GM19395 (cell line): Measurements from ENCODE around the gene SLC35G2.
"Not testable (repeated sequence)": the region's sequence is repeated elsewhere in the genome, so short reads cannot be mapped to it uniquely, and the experiment has no call there.

Experiments used
- ATAC-seq: cut with Tn5 transposase; IDR thresholded peaks from one replicate; pipeline ENCODE4 v1.9.1; 2021; ENCODE audit warnings: mild to moderate bottlenecking, moderate library complexity; ENCODE audit not compliant: unreplicated experiment

Gene SLC35G2

DNA sequence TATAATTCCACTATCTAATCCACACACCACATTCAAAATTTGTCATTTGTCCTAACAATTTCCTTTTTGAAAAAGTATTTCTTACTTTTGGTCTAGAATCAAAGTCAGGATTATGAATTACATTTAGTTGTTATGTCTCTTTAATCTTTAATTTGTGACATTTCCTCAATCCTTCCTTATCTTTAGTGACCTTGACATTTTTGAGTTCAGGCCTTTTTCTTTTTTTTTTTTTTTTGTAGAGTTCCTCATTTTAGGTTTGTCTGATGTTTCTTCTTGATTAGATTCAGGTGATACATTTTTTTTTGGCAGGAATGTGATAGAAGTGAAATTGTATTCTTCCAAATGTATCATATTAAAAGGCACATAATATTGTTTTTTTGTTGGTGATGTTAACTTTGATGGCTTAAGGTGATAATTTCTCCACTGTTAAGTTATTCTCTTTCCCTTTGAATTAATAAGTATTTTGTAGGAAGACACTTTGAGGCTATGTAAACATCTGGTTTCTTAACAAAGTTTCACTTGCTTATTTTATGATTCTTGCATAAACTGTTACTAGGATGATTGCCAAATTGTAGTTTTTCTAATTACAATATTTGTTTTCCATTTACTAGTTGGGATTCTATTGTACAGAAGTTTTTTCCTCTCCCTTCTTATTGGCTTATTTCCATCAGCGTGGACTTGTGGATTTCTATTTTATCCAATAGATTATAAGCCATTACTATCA is 16.3 kb downstream of the SLC35G2 start:
- ATAC-seq = no peak

GRCh38 chr3:136835813-136836510 is 17.0 kb downstream of the SLC35G2 start:
- ATAC-seq = no peak

DNA sequence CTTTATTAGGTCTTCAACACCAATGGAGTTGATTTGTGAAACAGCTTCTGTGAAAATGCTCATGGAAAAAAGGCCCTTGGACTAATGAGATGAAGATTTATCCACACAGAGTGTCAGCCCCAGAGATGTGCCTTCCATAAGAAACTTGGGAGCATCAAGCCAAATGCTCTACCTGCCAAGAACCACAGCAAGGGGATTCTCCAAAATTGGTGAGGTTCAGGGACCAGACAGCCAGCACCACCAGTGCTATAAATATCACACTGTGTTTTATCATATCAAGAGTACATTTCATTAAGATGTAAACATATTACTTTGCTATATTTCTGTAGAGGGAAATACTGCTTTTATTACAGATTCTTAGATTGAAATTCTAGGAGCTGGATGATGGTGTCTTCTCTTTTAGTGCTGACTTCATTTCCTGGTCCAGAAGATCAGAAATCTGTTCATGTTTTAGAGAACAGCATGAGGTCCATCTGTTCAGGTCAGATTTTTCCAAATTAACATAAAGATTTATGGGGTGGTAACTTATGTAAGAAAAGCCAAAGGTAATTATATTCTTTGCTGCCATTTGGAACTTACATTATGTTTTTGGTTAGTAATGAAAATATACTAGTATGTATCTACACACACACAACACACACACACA is 17.7 kb downstream of the SLC35G2 start:
- ATAC-seq = no peak

- no peak for ATAC-seq
These were observed 20.0 kb downstream of the SLC35G2 start for GRCh38 chr3:136838641-136839555.

- ATAC-seq = no peak
These were observed 20.6 kb downstream of the SLC35G2 start for GRCh38 chr3:136839556-136839931.

DNA sequence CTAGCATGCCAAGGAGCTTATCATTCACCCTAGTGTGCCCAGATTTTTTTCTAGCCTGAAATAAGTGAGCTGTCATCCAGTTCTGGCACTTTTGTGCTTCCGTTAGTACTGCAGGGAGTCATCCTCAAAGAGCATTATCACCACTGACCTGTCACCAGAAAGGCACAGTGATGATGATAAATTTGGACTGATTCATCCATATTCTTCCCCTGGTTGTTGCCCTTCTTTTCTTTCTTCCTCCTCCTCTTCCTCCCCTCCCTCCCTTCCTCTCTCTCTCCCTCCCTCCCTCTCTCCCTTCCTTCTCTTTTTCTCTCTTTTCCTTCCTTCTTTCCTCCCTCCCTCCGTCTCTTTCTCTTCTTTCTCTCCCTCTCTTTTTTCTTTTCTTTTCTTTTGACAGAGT is 21.3 kb downstream of the SLC35G2 start:
- ATAC-seq = no peak

GRCh38 chr3:136842294-136842693 is 23.4 kb downstream of the SLC35G2 start:
- ATAC-seq = no peak

GRCh38 chr3:136844724-136845123 is 25.8 kb downstream of the SLC35G2 start:
- no peak for ATAC-seq

- no peak for ATAC-seq
These were observed 33.3 kb downstream of the SLC35G2 start for GRCh38 chr3:136852180-136852579.

DNA sequence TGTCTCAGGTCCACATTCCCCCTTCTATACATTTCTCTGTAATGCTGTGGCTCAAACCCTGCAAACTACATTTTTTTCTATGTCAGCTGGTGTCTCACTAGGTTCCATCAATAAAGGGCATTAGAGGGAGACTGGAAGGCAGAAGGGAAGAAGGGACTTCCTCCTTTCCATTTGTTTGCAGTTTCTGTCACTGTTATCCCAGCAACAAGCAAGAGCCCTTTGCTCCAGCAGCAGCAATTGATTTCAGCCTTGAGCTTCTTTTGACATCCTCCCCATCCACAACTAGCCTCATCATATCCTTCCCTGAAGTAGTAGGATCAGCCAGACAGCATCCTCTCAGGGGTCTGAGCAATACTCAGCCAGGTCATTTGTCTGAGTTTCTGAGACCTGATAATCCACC is 37.7 kb downstream of the SLC35G2 start:
- ATAC-seq = no peak

DNA sequence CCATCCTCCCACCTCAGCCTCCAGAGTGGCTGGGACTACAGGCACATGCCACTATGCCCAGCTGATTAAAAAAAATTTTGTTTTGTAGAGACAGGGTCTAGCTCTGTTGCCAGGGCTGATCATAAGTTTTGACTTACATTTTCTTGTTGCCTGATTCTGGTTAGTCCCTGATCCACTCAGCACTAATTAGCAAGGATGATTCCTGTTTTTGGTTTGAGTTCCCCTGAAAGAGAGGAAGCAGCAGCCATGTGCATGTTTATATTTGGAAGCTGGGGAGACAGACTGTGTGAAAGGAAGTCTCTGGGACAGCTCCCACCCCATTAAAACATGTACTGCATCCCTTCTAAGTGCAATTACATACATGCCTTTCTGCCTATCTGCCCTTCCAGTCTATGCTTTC is 39.5 kb downstream of the SLC35G2 start:
- no peak for ATAC-seq

DNA sequence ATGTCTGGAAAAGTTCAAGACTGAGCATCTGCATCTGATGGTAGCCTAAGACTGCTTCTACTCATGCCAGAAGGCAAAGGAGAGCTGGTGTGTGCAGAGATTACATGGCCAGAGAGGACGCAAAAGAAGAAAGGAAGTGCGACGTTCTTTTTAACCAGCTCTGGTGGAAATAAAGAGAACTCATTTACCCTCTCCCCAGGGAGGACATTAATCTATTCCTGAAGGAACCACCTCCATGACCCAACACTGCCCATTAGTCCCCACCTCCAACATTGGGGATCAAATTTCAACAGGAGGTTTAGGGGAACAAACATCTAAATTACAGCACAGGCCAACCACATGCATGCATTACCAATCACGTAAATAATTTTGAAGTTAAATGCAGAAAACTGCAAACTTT is 41.6 kb downstream of the SLC35G2 start:
- no peak for ATAC-seq

- ATAC-seq = peak; percentile 95
These were observed 43.1 kb downstream of the SLC35G2 start, which contains the start of gene NCK1 for GRCh38 chr3:136861890-136862616. Gene NCK1, plus strand, starts transcription at chr3:136862208. Its CDS starts 65,794 bp downstream, at chr3:136928002.

DNA sequence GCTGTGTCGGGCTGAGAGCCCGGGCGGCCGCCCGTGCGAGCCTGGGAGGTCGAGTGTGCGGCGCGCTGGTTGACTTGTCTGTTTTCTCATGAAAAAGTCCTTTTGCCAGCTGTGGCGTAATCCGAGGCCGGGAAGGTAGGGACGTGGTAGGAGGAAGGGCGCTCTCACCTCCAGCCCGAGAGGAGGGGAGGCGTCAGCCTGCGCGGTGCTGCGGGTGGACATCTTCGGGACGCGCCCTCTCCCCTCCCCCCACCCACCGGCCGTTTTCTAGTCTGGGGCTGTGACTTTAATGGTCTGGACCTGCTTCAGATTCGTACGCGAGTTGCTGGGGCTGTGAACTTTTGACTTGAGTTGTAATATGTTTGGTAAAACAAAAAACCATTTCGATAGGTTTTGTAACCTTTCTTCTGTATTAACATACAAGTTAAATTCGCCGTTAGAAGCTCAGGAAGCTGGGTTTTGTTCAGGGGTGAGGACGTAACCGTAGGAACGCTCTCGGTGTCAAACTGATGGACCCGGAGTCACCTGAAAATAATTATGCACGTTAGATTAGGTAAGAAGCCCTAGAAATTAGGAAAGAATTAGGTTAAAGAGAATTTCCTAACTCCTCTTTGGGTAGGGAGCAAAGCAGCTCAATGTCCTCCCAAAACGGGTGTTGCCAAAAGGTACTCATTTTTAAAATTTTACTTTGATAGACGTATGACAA is 43.8 kb downstream of the SLC35G2 start:
- peak; percentile 15 for ATAC-seq

- ATAC-seq = no peak
These were observed 50.4 kb downstream of the SLC35G2 start for GRCh38 chr3:136869282-136869681.

DNA sequence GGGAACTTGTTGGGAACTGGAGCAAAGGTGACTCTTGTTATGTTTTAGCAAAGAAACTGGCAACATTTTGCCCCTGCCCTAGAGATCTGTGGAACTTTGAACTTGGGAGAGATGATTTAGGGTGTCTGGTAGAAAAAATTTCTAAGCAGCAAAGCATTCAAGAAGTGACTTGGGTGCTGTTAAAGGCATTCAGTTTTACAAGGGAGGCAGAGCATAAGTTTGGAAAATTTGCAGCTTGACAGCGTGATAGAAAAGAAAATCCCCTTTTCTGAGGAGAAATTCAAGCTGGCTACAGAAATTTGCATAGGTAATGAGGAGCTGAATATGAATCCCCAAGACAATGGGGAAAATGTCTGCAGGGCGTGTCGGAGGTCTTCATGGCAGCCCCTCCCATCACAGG is 53.3 kb downstream of the SLC35G2 start:
- ATAC-seq = not testable (repeated sequence)

GRCh38 chr3:136879510-136879909 is 60.6 kb downstream of the SLC35G2 start:
- ATAC-seq = not testable (repeated sequence)

- no peak for ATAC-seq
These were observed 63.6 kb downstream of the SLC35G2 start for GRCh38 chr3:136882571-136882970.

GRCh38 chr3:136883967-136884720 is 65.2 kb downstream of the SLC35G2 start:
- ATAC-seq = no peak
